Stimulated activated CD4-positive, alpha-beta T cell treated with anti-CD3 and anti-CD28 coated beads, Interleukin-12 subunit alpha, Interleukin-12 subunit beta, amount 100 ng/mL, for 4 hours (primary cell): ENCODE results near the gene RPL28.

Experiments used
- DNase-seq: peaks from one replicate; pipeline ENCODE4 v3.0.0-alpha.2; 2020

The RPL28 gene

GRCh38 chr19:55385724-55386492 lies at the start of gene RPL28:
RPL28 (plus strand) TSS chr19:55385932; CDS start chr19:55386358, 426 bp downstream.
- DNase-seq = peak; percentile 97

- no peak for DNase-seq
These were observed 49.6 kb upstream of the RPL28 start for GRCh38 chr19:55336101-55336500.

GRCh38 chr19:55339105-55339888 lies 46.4 kb upstream of the RPL28 start, which contains the start of gene KMT5C:
KMT5C (plus strand) TSS chr19:55339876; CDS start chr19:55341937, 2,061 bp downstream.
- DNase-seq = peak; percentile 100

- no peak for DNase-seq
These were observed 45.6 kb upstream of the RPL28 start for GRCh38 chr19:55339889-55340783.

GRCh38 chr19:55340784-55341147 lies 45.0 kb upstream of the RPL28 start:
- DNase-seq = no peak

- peak; percentile 64 for DNase-seq
These were observed 44.6 kb upstream of the RPL28 start for GRCh38 chr19:55341171-55341588.

- DNase-seq = no peak
These were observed 43.9 kb upstream of the RPL28 start for GRCh38 chr19:55341595-55342531.

GRCh38 chr19:55344444-55344843 lies 41.3 kb upstream of the RPL28 start:
- DNase-seq = no peak

GRCh38 chr19:55345101-55345817 lies 40.5 kb upstream of the RPL28 start:
- no peak for DNase-seq

- DNase-seq = no peak
These were observed 39.7 kb upstream of the RPL28 start for GRCh38 chr19:55345818-55346724.

GRCh38 chr19:55346725-55347441 lies 38.8 kb upstream of the RPL28 start:
- DNase-seq = no peak

GRCh38 chr19:55347442-55348009 lies 38.2 kb upstream of the RPL28 start:
- no peak for DNase-seq

- DNase-seq = no peak
These were observed 37.3 kb upstream of the RPL28 start for GRCh38 chr19:55348317-55349034.

- no peak for DNase-seq
These were observed 35.0 kb upstream of the RPL28 start for GRCh38 chr19:55350620-55351315.

- DNase-seq = no peak
These were observed 33.7 kb upstream of the RPL28 start for GRCh38 chr19:55352040-55352439.

GRCh38 chr19:55352549-55353145 lies 33.1 kb upstream of the RPL28 start:
- no peak for DNase-seq

- no peak for DNase-seq
These were observed 32.4 kb upstream of the RPL28 start for GRCh38 chr19:55353356-55353802.
